Keratinocyte (primary cell): ENCODE measurements around the gene SLC7A1. TPM values are rescaled to one million over a fixed set of nuclear protein-coding genes. Genes with fewer than 3 reads are reported as not detected.

ENCODE experiments used
- DNase-seq: peaks from one replicate; pipeline ENCODE4 v3.0.0-alpha.2; 2011; ENCODE audit warnings: low read depth, missing footprints, low spot score
- FAIRE-seq: peaks from 2 replicates; lab custom pipeline; 2011; peaks lifted over from hg19 to GRCh38; lab: Jason Lieb, UNC
- H2AFZ ChIP-seq: 2 replicates; pipeline ENCODE4 v1.6.0; 2012; ENCODE audit warnings: low read length, control low read depth, inconsistent platforms; ENCODE audit not compliant: control insufficient read depth
- H3K27ac ChIP-seq: 2 replicates; pipeline ENCODE4 v1.5.1; 2011; ENCODE audit warnings: low read length; ENCODE audit not compliant: control insufficient read depth, insufficient read depth
- H3K27me3 ChIP-seq: 3 replicates; pipeline ENCODE4 v1.6.0; 2011; ENCODE audit warnings: low read length; ENCODE audit not compliant: control insufficient read depth, insufficient read depth; ENCODE audit errors: extremely low read depth
- H3K36me3 ChIP-seq, 2 experiments: 2 replicates in 1 of 2; 3 replicates in 1 of 2; pipeline ENCODE4 v1.5.1; 2011; ENCODE audit warnings: low read length in 2 of 2, mild to moderate bottlenecking in 1 of 2; ENCODE audit not compliant: control insufficient read depth in 2 of 2, insufficient read depth in 2 of 2; ENCODE audit errors: extremely low read depth in 1 of 2
- H3K4me1 ChIP-seq: 3 replicates; pipeline ENCODE4 v1.5.1; 2011; ENCODE audit warnings: low read length; ENCODE audit not compliant: control insufficient read depth, insufficient read depth; ENCODE audit errors: extremely low read depth
- H3K4me2 ChIP-seq: 3 replicates; pipeline ENCODE4 v1.6.0; 2011; ENCODE audit warnings: low read depth, low read length; ENCODE audit not compliant: control insufficient read depth, insufficient read depth; ENCODE audit errors: extremely low read depth
- H3K4me3 ChIP-seq, 3 experiments: fragments of 200-600 bp in 1 of 3; sonication (generic) in 1 of 3; 2 replicates in 2 of 3; 3 replicates in 1 of 3; pipeline ENCODE4 v1.5.1; 2011 to 2016; ENCODE audit warnings: low read length in 3 of 3, mild to moderate bottlenecking in 3 of 3, control low read depth in 2 of 3, inconsistent platforms in 1 of 3, low read depth in 1 of 3, mixed read lengths in 1 of 3, mixed run types in 1 of 3, moderate library complexity in 1 of 3; ENCODE audit not compliant: control insufficient read depth in 2 of 3, insufficient read depth in 2 of 3; ENCODE audit errors: extremely low read depth in 1 of 3
- H3K79me2 ChIP-seq: 2 replicates; pipeline ENCODE4 v1.6.0; 2012; ENCODE audit warnings: low read length; ENCODE audit not compliant: control insufficient read depth, insufficient read depth
- H3K9ac ChIP-seq: 3 replicates; pipeline ENCODE4 v1.6.0; 2011; ENCODE audit warnings: low read length; ENCODE audit not compliant: control insufficient read depth, insufficient read depth; ENCODE audit errors: extremely low read depth
- H3K9me1 ChIP-seq: 3 replicates; pipeline ENCODE4 v1.6.0; 2011; ENCODE audit warnings: low read length; ENCODE audit not compliant: control insufficient read depth, insufficient read depth; ENCODE audit errors: extremely low read depth
- H3K9me3 ChIP-seq: 2 replicates; pipeline ENCODE4 v1.5.1; 2012; ENCODE audit warnings: low read depth, low read length; ENCODE audit not compliant: control insufficient read depth
- H4K20me1 ChIP-seq: 3 replicates; pipeline ENCODE4 v1.6.0; 2011; ENCODE audit warnings: low read length; ENCODE audit not compliant: control insufficient read depth, insufficient read depth; ENCODE audit errors: extremely low read depth
- CTCF ChIP-seq, 3 experiments: IDR thresholded peaks in 1 of 3; conservative IDR thresholded peaks in 1 of 3; optimal IDR thresholded peaks in 1 of 3; 2 replicates in 2 of 3; 3 replicates in 1 of 3; pipeline versions ENCODE3 to v1.5.1; 2011; ENCODE audit warnings: low read length in 3 of 3, mild to moderate bottlenecking in 3 of 3, moderate library complexity in 2 of 3, control low read depth in 1 of 3, inconsistent platforms in 1 of 3; ENCODE audit not compliant: insufficient read depth in 2 of 3; ENCODE audit errors: extremely low read depth in 1 of 3
- EZH2 ChIP-seq: IDR thresholded peaks from one replicate; pipeline ENCODE4 v1.6.1; 2012; ENCODE audit warnings: inconsistent platforms, mild to moderate bottlenecking, low read length, moderate library complexity
- dilution Hi-C: fragments of 300-500 bp; cut with MboI; formaldehyde crosslinking; loops from one replicate; pipeline ENCODE4 v1.7.0; 2020; ENCODE audit warnings: low sequenced_read_pairs; ENCODE audit not compliant: extremely low pct_ligation_motif_present
- polyA plus RNA-seq, 5 experiments: library from polyadenylated mRNA; depleted of rRNA in 3 of 5; stranded (reverse) in 3 of 5; stranded (forward) in 1 of 5; unstranded in 1 of 5; fragments of >200 nt; gene quantifications; 1 replicate in 1 of 5; 2 replicates in 3 of 5; 3 replicates in 1 of 5; pipeline versions ENCODE4 v1.2.1 to v1.2.3, GENCODE V29; 2011 to 2012; ENCODE audit warnings: missing spikeins in 2 of 5, low read depth in 1 of 5, low replicate concordance in 1 of 5

SLC7A1 gene
- polyA plus RNA-seq, 1 donor (not counting 4 experiments of a cell fraction or from before 2014, with no cell fraction given), result 41.5 TPM

- Histone ChIP-seq H3K4me1 (no peaks in the 10 kb centered on the region), H3K27me3 (peaks cover 7% of the 10 kb centered on the region), H3K9me3 (no peaks in the 10 kb centered on the region), H2AFZ (no peak overlapping the region), H4K20me1 (no peaks in the 10 kb centered on the region), H3K4me2 (no peak overlapping the region), H3K4me3 (no peak overlapping the region), H3K36me3 (no peaks in the 10 kb centered on the region), H3K9me1 (no peaks in the 10 kb centered on the region), H3K79me2 (no peaks in the 10 kb centered on the region), H3K27ac (no peak overlapping the region), H3K9ac (no peak overlapping the region)
- dilution Hi-C loops, result no loop called here
- TF ChIP-seq CTCF (optimal IDR thresholded peaks at IDR 0.05 in 1 of 3, IDR thresholded peaks at IDR 0.05 in 1 of 3, conservative IDR thresholded peaks at IDR 0.05 in 1 of 3; ENCODE audit: extremely low read depth in 1 of 3, insufficient read depth in 2 of 3, low read length in 3 of 3) (no peak), EZH2 (no peak)
- DNase-seq (no peak), FAIRE-seq (no peak)
Observed at GRCh38 chr13:29474991-29475390, 120.5 kb downstream of the SLC7A1 start.

GRCh38 chr13:29473166-29473565 lies 122.3 kb downstream of the SLC7A1 start:
- no peaks in the 10 kb centered on the region for H3K9me1 ChIP-seq
- no peaks in the 10 kb centered on the region for H3K27me3 ChIP-seq
- dilution Hi-C loops, result no loop called here
- H4K20me1 ChIP-seq, result no peaks in the 10 kb centered on the region
- no peaks in the 10 kb centered on the region for H3K4me1 ChIP-seq
- DNase-seq (no peak), FAIRE-seq (no peak)
- no peak overlapping the region for H3K27ac ChIP-seq
- no peak overlapping the region for H3K9ac ChIP-seq
- H3K9me3 ChIP-seq, result no peaks in the 10 kb centered on the region
- no peaks in the 10 kb centered on the region for H3K79me2 ChIP-seq
- no peak overlapping the region for H3K4me3 ChIP-seq
- TF ChIP-seq EZH2 (no peak), CTCF (optimal IDR thresholded peaks at IDR 0.05 in 1 of 3, IDR thresholded peaks at IDR 0.05 in 1 of 3, conservative IDR thresholded peaks at IDR 0.05 in 1 of 3; ENCODE audit: extremely low read depth in 1 of 3, insufficient read depth in 2 of 3, low read length in 3 of 3) (no peak)
- H2AFZ ChIP-seq, result no peak overlapping the region
- H3K4me2 ChIP-seq, result no peak overlapping the region
- no peaks in the 10 kb centered on the region for H3K36me3 ChIP-seq
